Nephron (organoid): Measurements from ENCODE around the gene MTA1.

Experiments used
- H3K27ac Mint-ChIP-seq, 3 experiments: 2 replicates each; pipeline ENCODE4 v1.8.0; 2020; ENCODE audit warnings: mixed read lengths in 3 of 3, mild to moderate bottlenecking in 2 of 3, moderate library complexity in 1 of 3
- H3K27me3 Mint-ChIP-seq: 2 replicates; pipeline ENCODE4 v1.8.0; 2021; ENCODE audit warnings: low read depth, mild to moderate bottlenecking, moderate library complexity, mixed read lengths
- H3K36me3 Mint-ChIP-seq: 2 replicates; pipeline ENCODE4 v1.8.0; 2020; ENCODE audit warnings: low read depth, mixed read lengths
- H3K4me1 Mint-ChIP-seq: 2 replicates; pipeline ENCODE4 v1.8.0; 2020; ENCODE audit warnings: mixed read lengths
- H3K4me3 Mint-ChIP-seq, 3 experiments: 2 replicates each; pipeline ENCODE4 v1.8.0; 2020; ENCODE audit warnings: mild to moderate bottlenecking in 3 of 3, mixed read lengths in 3 of 3, moderate library complexity in 2 of 3
- H3K9me3 Mint-ChIP-seq: 2 replicates; pipeline ENCODE4 v1.8.0; 2020; ENCODE audit warnings: mixed read lengths
- CTCF ChIP-seq, 3 experiments: fragments of 200-600 bp; sonication (generic); IDR thresholded peaks; one replicate each; pipeline ENCODE4 v1.5.0; 2021; ENCODE audit warnings: antibody characterized with exemption in 3 of 3; ENCODE audit not compliant: unreplicated experiment in 3 of 3

The MTA1 gene

DNA sequence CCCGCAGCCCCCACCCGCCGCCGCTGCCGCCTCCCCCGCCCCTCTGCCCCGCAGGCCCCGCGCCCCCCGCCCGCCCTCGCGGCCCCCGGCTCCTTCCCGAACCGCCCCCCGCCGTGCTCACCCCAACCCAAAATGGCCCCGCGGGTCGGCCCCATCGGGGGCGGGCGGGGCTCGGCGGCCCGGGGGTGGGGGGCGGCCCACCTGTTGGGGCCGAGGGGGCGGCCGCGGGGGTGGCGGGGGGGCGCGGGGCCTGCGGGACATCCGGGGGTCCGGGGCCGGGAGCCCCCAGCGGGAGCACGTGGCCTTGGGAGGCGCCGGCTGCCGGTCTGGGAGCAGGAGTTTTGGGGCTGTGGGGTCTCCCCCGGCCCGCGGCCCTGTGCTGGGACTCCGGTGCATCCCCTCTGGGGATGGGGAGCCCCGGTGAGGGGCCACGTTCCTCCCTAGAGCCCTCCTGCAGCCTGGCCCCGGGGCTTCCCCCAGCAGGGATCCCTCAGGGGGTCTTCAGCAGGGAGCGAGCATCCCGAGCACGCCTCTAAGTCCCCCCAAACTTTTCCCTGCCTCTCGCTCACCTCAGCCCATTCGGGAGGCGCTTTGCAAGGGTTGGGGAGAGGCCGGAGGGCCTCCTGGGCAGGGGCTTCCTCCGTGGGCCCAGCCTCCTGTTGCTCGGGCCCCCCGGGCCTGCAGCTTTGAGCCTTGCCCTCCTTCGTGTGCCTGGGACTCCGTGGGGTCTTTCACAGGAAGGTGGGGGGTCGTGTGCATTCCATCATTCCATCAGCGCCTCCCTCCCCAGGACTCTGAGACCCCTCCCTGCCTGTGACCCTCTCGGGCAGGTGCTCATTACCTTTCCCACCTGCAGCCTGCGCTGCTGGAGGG lies 710 bp downstream of the MTA1 start:
- Mint-ChIP-seq H3K27ac (peak overlapping the region; percentile 62 to 86 (median 84)), H3K4me3 (peak overlapping the region; percentile 90 to 92 (median 92)), H3K9me3 (no peaks in the 10 kb centered on the region), H3K27me3 (peaks cover 3% of the 10 kb centered on the region), H3K36me3 (peaks cover 3% of the 10 kb centered on the region), H3K4me1 (peaks cover 14% of the 10 kb centered on the region)
- no peak for TF ChIP-seq CTCF (IDR thresholded peaks at IDR 0.05; ENCODE audit: unreplicated experiment in 3 of 3)

DNA sequence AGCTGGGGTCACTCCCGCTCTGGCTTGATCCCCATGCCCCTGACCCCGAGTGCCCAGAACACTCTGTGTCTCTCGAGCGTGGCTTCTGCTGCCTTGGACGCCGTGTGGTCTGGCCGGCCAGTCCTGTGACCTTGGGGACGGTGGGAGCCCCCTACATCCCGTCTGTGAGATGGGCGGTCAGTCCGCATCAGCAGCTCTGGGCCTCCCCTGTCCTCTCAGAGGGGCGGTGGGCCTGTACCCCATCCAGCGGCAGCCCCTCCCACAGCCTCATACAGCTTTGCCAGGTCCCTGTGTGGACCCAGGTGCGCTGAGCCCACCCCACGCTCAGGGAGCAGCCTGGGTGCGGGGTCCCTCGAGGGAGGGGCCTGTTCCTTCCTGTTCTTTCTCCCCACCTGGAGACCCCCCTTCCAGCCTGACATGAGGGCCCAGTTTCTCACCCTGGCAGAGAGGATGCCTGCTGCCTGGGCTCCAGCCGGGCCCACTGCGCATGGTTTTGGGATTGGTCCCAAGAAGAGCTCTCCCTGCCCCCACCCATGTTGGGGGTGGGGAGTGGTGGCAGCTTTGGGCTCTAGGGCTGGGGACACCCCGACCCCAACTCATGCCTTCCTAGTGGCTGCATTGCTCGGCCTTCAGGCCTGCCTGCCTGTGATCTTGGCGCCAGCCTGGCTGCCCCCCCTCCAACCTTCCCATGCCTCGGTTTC lies 1.5 kb downstream of the MTA1 start:
- no peak for TF ChIP-seq CTCF (IDR thresholded peaks at IDR 0.05; ENCODE audit: unreplicated experiment in 3 of 3)
- Mint-ChIP-seq H3K9me3 (no peaks in the 10 kb centered on the region), H3K4me1 (peaks cover 12% of the 10 kb centered on the region), H3K27me3 (peaks cover 3% of the 10 kb centered on the region), H3K4me3 (peak overlapping the region; percentile 90 to 92 (median 92)), H3K27ac (peak overlapping the region; percentile 62 to 86 (median 84)), H3K36me3 (peaks cover 7% of the 10 kb centered on the region)

DNA sequence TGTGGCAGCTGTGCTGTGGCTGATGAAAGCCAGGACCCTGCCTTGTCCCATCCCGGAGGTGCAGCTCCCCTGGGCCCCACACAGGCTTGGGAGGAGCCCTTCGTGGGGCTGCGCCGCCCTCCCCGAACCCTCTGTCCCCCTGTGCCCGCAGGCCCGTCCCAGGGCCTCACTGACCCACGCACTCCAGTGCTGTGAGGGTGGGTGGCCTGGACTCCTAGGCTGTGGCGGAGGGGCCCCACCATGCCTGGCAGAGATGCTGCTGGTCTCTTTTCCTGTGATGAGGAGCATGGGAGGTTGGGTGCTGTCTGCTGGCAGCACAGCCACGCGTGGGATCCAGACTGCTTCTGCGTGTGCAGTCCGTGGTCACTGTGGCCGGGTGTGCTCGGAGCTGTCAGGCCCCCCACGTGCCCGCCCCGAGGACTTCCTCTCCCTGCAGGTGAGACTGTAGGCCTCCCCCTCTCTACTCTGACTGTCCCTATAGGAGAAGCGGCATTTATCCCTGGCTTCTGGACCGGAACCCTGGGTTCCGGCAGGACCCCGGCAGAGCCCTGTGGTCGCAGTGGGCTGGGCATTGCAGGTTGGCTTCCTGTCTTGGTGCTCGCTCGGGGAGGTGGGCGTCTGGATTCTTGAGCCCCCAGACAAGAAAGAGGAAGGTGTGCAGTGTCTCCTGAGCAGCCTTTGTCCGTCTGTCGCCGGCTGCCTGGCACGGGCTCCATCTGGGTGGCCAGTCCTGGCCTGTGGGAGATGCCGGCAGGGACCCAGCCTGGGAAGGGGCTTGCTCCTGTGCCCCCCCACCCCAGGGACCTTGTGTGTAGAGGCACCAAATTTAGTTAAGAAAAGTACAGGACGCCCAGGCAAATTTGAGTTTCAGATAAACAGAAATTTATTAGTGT lies 2.3 kb downstream of the MTA1 start:
- Mint-ChIP-seq H3K36me3 (peaks cover 14% of the 10 kb centered on the region), H3K4me3 (peak overlapping the region; percentile 74 to 92 (median 92)), H3K4me1 (peaks cover 7% of the 10 kb centered on the region), H3K27me3 (peaks cover 3% of the 10 kb centered on the region), H3K9me3 (peaks cover 2% of the 10 kb centered on the region), H3K27ac (peak overlapping the region; percentile 39 to 53 (median 44))
- no peak for TF ChIP-seq CTCF (IDR thresholded peaks at IDR 0.05; ENCODE audit: unreplicated experiment in 3 of 3)

GRCh38 chr14:105422695-105423487 lies 3.3 kb downstream of the MTA1 start:
- H3K4me1 Mint-ChIP-seq = peaks cover 7% of the 10 kb centered on the region

More at GRCh38 chr14:105422695-105423487, 3.3 kb downstream of the MTA1 start:
- Mint-ChIP-seq H3K27ac (peak overlapping the region; percentile 28 to 61 (median 42)), H3K4me3 (peak overlapping the region; percentile 47 to 74 (median 74)), H3K9me3 (peaks cover 6% of the 10 kb centered on the region), H3K27me3 (no peaks in the 10 kb centered on the region), H3K36me3 (peaks cover 24% of the 10 kb centered on the region)
- no peak for TF ChIP-seq CTCF (IDR thresholded peaks at IDR 0.05; ENCODE audit: unreplicated experiment in 3 of 3)
